ENCODE data around the gene NRIP3.
"Not testable (repeated sequence)": the region's sequence is repeated elsewhere in the genome, so short reads cannot be mapped to it uniquely, and the experiment has no call there.

The NRIP3 gene

GRCh38 chr11:8997451-8997850 is 6.3 kb downstream of the NRIP3 start:
- no peak overlapping the region for H3K9ac ChIP-seq (ENCODE audit: low read length)
- peaks cover 22% of the 10 kb centered on the region for H3K27me3 ChIP-seq (ENCODE audit: low read depth, low read length)
- no peaks in the 10 kb centered on the region for H4K20me1 ChIP-seq (ENCODE audit: insufficient read depth, low read length)
- H3K36me3 ChIP-seq (replicated peaks; ENCODE audit: low read depth, low read length) = no peaks in the 10 kb centered on the region
- H3K9me3 ChIP-seq (ENCODE audit: insufficient read depth, low read length) = no peaks in the 10 kb centered on the region
- no peaks in the 10 kb centered on the region for H3K4me1 ChIP-seq (ENCODE audit: low read length)
- TF ChIP-seq CTCF (IDR thresholded peaks at IDR 0.05; ENCODE audit: low read depth, low read length) = no peak
- TF ChIP-seq EZH2phosphoT487 (IDR thresholded peaks at IDR 0.05; ENCODE audit: low read depth) = no peak
- no peak overlapping the region for H3K4me2 ChIP-seq (ENCODE audit: low read length)
- H2AFZ ChIP-seq (ENCODE audit: low read depth, low read length) = no peak overlapping the region
- no peak overlapping the region for H3K4me3 ChIP-seq (ENCODE audit: low read length)
- no peak overlapping the region for H3K27ac ChIP-seq (ENCODE audit: low read length)
- no peaks in the 10 kb centered on the region for H3K79me2 ChIP-seq (ENCODE audit: low read length)

GRCh38 chr11:8989453-8989852 is 14.3 kb downstream of the NRIP3 start:
- Histone ChIP-seq H3K4me3 (ENCODE audit: low read length) (no peak overlapping the region), H4K20me1 (ENCODE audit: insufficient read depth, low read length) (no peaks in the 10 kb centered on the region), H3K4me1 (ENCODE audit: low read length) (no peaks in the 10 kb centered on the region), H3K27me3 (ENCODE audit: low read depth, low read length) (peaks cover 6% of the 10 kb centered on the region), H2AFZ (ENCODE audit: low read depth, low read length) (no peak overlapping the region), H3K9me3 (ENCODE audit: insufficient read depth, low read length) (no peaks in the 10 kb centered on the region), H3K79me2 (ENCODE audit: low read length) (no peaks in the 10 kb centered on the region), H3K36me3 (replicated peaks; ENCODE audit: low read depth, low read length) (no peaks in the 10 kb centered on the region), H3K9ac (ENCODE audit: low read length) (no peak overlapping the region), H3K27ac (ENCODE audit: low read length) (no peak overlapping the region), H3K4me2 (ENCODE audit: low read length) (no peak overlapping the region)
- TF ChIP-seq EZH2phosphoT487 (IDR thresholded peaks at IDR 0.05; ENCODE audit: low read depth) (no peak), CTCF (IDR thresholded peaks at IDR 0.05; ENCODE audit: low read depth, low read length) (no peak)

GRCh38 chr11:8988329-8989234 is 15.2 kb downstream of the NRIP3 start:
- H3K9me3 ChIP-seq (ENCODE audit: insufficient read depth, low read length) = no peaks in the 10 kb centered on the region
- no peaks in the 10 kb centered on the region for H4K20me1 ChIP-seq (ENCODE audit: insufficient read depth, low read length)
- H2AFZ ChIP-seq (ENCODE audit: low read depth, low read length) = no peak overlapping the region
- no peak overlapping the region for H3K27ac ChIP-seq (ENCODE audit: low read length)
- no peak overlapping the region for H3K4me2 ChIP-seq (ENCODE audit: low read length)
- no peaks in the 10 kb centered on the region for H3K79me2 ChIP-seq (ENCODE audit: low read length)
- no peaks in the 10 kb centered on the region for H3K27me3 ChIP-seq (ENCODE audit: low read depth, low read length)
- H3K4me3 ChIP-seq (ENCODE audit: low read length) = no peak overlapping the region
- TF ChIP-seq EZH2phosphoT487 (IDR thresholded peaks at IDR 0.05; ENCODE audit: low read depth) = no peak
- TF ChIP-seq CTCF (IDR thresholded peaks at IDR 0.05; ENCODE audit: low read depth, low read length) = no peak
- H3K9ac ChIP-seq (ENCODE audit: low read length) = no peak overlapping the region
- no peaks in the 10 kb centered on the region for H3K36me3 ChIP-seq (replicated peaks; ENCODE audit: low read depth, low read length)
- no peaks in the 10 kb centered on the region for H3K4me1 ChIP-seq (ENCODE audit: low read length)

- Histone ChIP-seq H3K9ac (ENCODE audit: low read length) (no peak overlapping the region), H3K36me3 (replicated peaks; ENCODE audit: low read depth, low read length) (no peaks in the 10 kb centered on the region), H3K27ac (ENCODE audit: low read length) (no peak overlapping the region), H3K27me3 (ENCODE audit: low read depth, low read length) (no peaks in the 10 kb centered on the region), H3K9me3 (ENCODE audit: insufficient read depth, low read length) (no peaks in the 10 kb centered on the region), H4K20me1 (ENCODE audit: insufficient read depth, low read length) (no peaks in the 10 kb centered on the region), H2AFZ (ENCODE audit: low read depth, low read length) (no peak overlapping the region), H3K4me2 (ENCODE audit: low read length) (no peak overlapping the region), H3K4me1 (ENCODE audit: low read length) (no peaks in the 10 kb centered on the region), H3K4me3 (ENCODE audit: low read length) (no peak overlapping the region), H3K79me2 (ENCODE audit: low read length) (no peaks in the 10 kb centered on the region)
- TF ChIP-seq CTCF (IDR thresholded peaks at IDR 0.05; ENCODE audit: low read depth, low read length) (no peak), EZH2phosphoT487 (IDR thresholded peaks at IDR 0.05; ENCODE audit: low read depth) (no peak)
These were observed 16.4 kb downstream of the NRIP3 start for GRCh38 chr11:8987446-8987845.

- H3K4me2 ChIP-seq (ENCODE audit: low read length); H3K79me2 ChIP-seq (ENCODE audit: low read length); H3K4me3 ChIP-seq (ENCODE audit: low read length); H3K27ac ChIP-seq (ENCODE audit: low read length); H3K4me1 ChIP-seq (ENCODE audit: low read length); H3K9me3 ChIP-seq (ENCODE audit: insufficient read depth, low read length); H3K27me3 ChIP-seq (ENCODE audit: low read depth, low read length); H4K20me1 ChIP-seq (ENCODE audit: insufficient read depth, low read length); H2AFZ ChIP-seq (ENCODE audit: low read depth, low read length); H3K36me3 ChIP-seq (replicated peaks; ENCODE audit: low read depth, low read length); H3K9ac ChIP-seq (ENCODE audit: low read length): not testable (repeated sequence)
These were observed 17.0 kb downstream of the NRIP3 start for GRCh38 chr11:8986772-8987171.

Measured in OCI-LY3 (cell line).